C4-2B (cell line): Measurements from ENCODE around the gene CPLX1.

ENCODE experiments used
- H3K27ac ChIP-seq: fragments of 450-650 bp; 2 replicates; pipeline ENCODE4 v1.5.1; 2017
- CTCF ChIP-seq: fragments of 450-650 bp; conservative IDR thresholded peaks from 2 replicates; pipeline ENCODE4 v1.5.1; 2017; ENCODE audit warnings: mild to moderate bottlenecking
- ZFX ChIP-seq: fragments of 450-650 bp; IDR thresholded peaks from 2 replicates; pipeline ENCODE4 v1.6.1; 2017

CPLX1 gene

DNA sequence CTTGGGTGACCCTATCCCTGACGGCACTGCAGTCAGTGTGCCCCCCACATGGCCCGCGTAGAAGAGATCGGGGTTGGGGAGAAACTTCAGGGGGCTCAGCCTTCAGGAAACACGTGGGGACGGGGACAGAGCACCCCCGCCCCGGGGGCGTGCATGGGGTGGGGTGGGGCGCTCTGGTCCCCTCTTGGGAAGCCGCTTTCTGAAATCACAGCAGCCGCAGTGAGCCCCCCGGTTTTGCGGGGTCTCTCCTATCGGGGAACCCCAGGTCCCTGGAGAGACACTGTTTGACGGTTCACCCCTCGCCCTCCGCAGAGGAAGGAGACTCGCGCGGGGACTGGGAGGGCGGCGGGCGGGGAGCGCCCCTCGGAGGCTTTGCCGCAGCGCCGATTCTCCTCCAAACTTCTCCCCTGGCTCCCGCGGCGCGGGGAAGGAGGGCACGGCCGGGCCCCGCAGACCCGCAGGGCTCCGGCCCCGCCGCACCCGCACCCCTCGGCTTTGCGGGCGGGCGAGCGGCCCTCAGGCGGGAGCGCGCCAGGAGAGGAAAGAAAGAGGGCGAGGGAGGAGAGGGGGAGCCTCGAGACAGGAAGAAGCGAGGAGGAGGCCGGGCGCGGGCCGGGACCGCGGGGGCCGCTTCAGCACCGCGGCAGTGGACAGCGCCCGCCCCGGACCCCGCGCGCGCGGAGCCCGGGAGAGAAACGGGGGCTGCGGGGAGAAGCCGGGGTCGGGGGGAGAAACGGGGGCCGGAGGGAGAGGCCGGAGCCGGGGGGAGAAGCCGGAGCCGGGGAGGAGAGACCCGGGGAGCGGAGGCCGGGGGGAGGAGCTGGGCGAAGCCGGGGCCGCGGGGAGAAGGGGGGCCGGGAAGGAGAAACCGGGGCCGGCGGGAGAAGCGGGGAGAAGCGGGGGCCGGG lies 612 bp downstream of the CPLX1 start:
- H3K27ac ChIP-seq, result no peak overlapping the region
- TF ChIP-seq ZFX (no peak), CTCF (no peak)

DNA sequence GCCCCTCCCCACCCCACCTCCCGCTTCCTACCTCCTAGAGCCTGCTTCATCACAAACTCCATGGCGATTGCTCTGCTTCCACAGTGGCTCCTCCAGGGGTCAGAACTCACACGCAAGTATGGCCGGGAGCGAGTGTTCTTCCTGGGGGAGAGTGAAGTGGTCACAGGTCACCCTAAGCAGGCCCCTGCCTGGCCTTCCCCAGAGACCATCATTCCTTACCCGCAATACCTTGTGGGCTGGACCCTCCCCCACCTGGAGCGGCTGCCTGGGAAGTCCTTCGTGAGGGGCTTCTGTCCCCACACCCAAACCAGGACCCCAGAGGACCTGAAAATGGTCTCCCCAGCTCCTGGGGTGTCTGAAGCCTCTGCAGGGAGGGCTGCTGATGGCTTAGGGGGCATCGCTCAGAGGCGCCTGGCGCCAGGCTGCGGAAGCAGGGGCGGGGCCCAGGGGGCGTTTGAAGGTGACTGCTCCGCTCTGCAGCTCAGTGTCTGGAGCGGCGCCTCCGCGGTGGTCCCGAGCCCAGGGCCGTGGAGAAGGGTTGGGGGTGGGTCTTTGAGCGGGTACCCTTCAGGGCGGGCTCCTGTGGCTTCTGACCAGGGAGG lies 1.4 kb downstream of the CPLX1 start:
- H3K27ac ChIP-seq, result no peak overlapping the region
- TF ChIP-seq CTCF (no peak), ZFX (no peak)

GRCh38 chr4:823761-824460 lies 2.0 kb downstream of the CPLX1 start:
- TF ChIP-seq CTCF (no peak), ZFX (no peak)
- H3K27ac ChIP-seq, result no peak overlapping the region

DNA sequence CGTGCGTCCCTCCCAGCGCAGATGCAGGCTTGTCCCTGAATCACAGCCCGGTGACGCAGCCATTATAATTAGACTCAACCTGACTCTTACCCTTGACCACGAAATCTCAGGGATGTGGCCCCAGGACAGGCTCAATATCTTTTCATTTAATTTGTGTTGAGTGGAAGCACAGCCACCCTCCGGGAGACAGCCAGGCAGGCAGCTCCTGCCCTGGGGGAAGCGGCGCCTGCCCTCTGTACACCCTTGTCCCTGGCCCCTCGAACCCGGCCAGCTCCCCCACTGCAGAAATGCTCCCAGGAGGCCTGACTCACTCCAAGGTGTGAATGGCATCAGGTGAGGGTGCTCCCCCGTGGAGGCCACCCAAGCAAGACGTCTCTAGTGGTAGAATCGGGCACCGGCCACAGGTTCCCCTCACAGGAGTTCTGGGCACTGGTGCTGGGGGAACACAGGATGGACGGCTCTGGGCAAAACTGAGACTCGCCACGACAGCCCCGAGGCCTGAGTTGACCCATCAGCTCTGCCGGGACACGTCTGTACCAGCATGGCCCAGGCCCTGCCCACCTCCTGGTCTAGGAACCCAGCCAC lies 2.7 kb downstream of the CPLX1 start:
- H3K27ac ChIP-seq, result no peak overlapping the region
- TF ChIP-seq ZFX (no peak), CTCF (no peak)

- H3K27ac ChIP-seq, result no peak overlapping the region
- TF ChIP-seq CTCF, result no peak
- TF ChIP-seq ZFX, result no peak
Observed at GRCh38 chr4:822361-823175, 3.4 kb downstream of the CPLX1 start.

- H3K27ac ChIP-seq, result no peak overlapping the region
- TF ChIP-seq CTCF, result no peak
- TF ChIP-seq ZFX, result no peak
Observed at GRCh38 chr4:821631-822030, 4.3 kb downstream of the CPLX1 start.
